ENCODE results near the gene MEIOC. TPM values are rescaled to one million over a fixed set of nuclear protein-coding genes. Genes with fewer than 3 reads are reported as not detected.
A peak's percentile ranks its signal among the peaks of the same experiment; 100 is the strongest.

MEIOC gene
- total and polyA plus RNA-seq, 2 of the 8 experiments (the other 6 are each of a cell fraction or from before 2014, with no cell fraction given): 4.2 to 4.8 TPM

DNA sequence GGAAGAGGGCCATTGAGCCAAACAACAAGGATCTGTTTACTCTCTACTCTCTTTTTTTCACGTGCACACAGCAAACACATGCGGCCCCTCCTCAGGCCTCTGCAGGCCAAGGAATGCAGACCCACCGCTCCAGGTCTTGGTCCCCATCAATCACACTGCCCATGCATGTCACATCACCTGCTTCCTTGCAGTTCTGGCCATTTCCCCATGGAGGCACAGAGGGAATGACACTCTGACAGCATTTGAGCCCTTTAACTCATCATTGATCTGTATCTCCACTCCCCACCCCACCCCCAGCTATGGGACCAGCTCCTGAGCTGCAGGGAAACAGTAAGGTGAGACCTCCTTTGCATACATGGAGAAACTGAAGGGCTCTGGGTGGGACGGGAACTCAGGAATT lies 45.9 kb upstream of the MEIOC start:
- H3K27ac ChIP-seq (ENCODE audit: low read depth, low read length): no peak overlapping the region
- no peak for DNase-seq (ENCODE audit: low read depth in 1 of 2, low spot score in 2 of 2)

More for the DNA sequence above, 45.9 kb upstream of the MEIOC start:
- Histone ChIP-seq H3K9me3 (ENCODE audit: insufficient read depth in 2 of 2, low read depth in 1 of 2, low read length in 1 of 2) (no peaks in the 10 kb centered on the region), H3K4me1 (replicated peaks in 1 of 4; ENCODE audit: control insufficient read depth in 3 of 4, insufficient read depth in 4 of 4, low read length in 3 of 4) (peaks cover 4 to 16% (median 12%) of the 10 kb centered on the region in 4 experiments), H4K5ac (ENCODE audit: insufficient read length, low read depth, low read length) (no peak overlapping the region), H3K4me3 (ENCODE audit: extremely low read depth in 1 of 4, insufficient read depth in 2 of 4, low read depth in 3 of 4, low read length in 4 of 4) (no peak overlapping the region), H3K79me2 (ENCODE audit: control insufficient read depth in 1 of 2, insufficient read depth in 2 of 2, low read length in 2 of 2) (no peaks in the 10 kb centered on the region), H4K91ac (replicated peaks; ENCODE audit: insufficient read length, low read length) (no peak overlapping the region), H3K4me2 (ENCODE audit: insufficient read depth in 1 of 2, low read depth in 2 of 2, low read length in 2 of 2) (no peak overlapping the region), H2BK12ac (ENCODE audit: low read depth, low read length) (peak overlapping the region; percentile 35; the same call in 1 of the 2 replicates), H3K36me3 (ENCODE audit: control insufficient read depth in 2 of 4, insufficient read depth in 4 of 4, low read length in 3 of 4) (no peaks in the 10 kb centered on the region), H3K9ac (replicated peaks in 1 of 4; ENCODE audit: extremely low read depth in 1 of 4, low read depth in 3 of 4, low read length in 3 of 4) (no peak overlapping the region), H2AFZ (ENCODE audit: low read length) (no peak overlapping the region), H3K18ac (ENCODE audit: extremely low read depth, low read length) (no peak overlapping the region; the same call in 1 of the 2 replicates), H4K20me1 (replicated peaks in 1 of 2; ENCODE audit: control insufficient read depth in 1 of 2, insufficient read depth in 2 of 2, low read length in 2 of 2) (no peaks in the 10 kb centered on the region), H2BK5ac (ENCODE audit: low read depth, low read length) (no peak overlapping the region; the same call in 1 of the 2 replicates), H3K79me1 (ENCODE audit: low read depth, low read length) (no peaks in the 10 kb centered on the region), H3K4ac (replicated peaks; ENCODE audit: insufficient read length, low read depth, low read length) (no peak overlapping the region), H2BK15ac (ENCODE audit: low read length) (no peak overlapping the region), H3K14ac (ENCODE audit: insufficient read length) (no peak overlapping the region), H2BK20ac (ENCODE audit: low read length) (0 out of 2 replicates have a peak overlapping the region, but pooled peaks have one; percentile 64), H3K23ac (ENCODE audit: insufficient read length) (no peak overlapping the region), H4K8ac (ENCODE audit: extremely low read depth, insufficient read depth, low read length) (no peak overlapping the region), H3K27me3 (replicated peaks in 1 of 4; ENCODE audit: control insufficient read depth in 3 of 4, extremely low read depth in 1 of 4, insufficient read depth in 3 of 4, low read length in 3 of 4) (no peaks in the 10 kb centered on the region), H3K56ac (replicated peaks; ENCODE audit: insufficient read length, low read depth, low read length) (no peak overlapping the region), H3K23me2 (ENCODE audit: low read depth, low read length) (no peaks in the 10 kb centered on the region), H2AK5ac (ENCODE audit: low read depth, low read length) (no peak overlapping the region), H2BK120ac (replicated peaks; ENCODE audit: low read depth, low read length) (no peak overlapping the region)
- ChIA-PET POLR2A (ENCODE audit: partially characterized antibody) (interaction anchor here (1.0 to 2.8 kb wide), 3 partner anchors 10 to 110 kb away, joined by 3 to 9 read pairs (median 4); no protein-coding TSS in a partner anchor), CTCF (ENCODE audit: partially characterized antibody) (interaction anchor here (0.8 to 4.9 kb wide), 10 partner anchors 10 to 242 kb away, joined by 3 to 23 read pairs (median 4); no protein-coding TSS in a partner anchor)
- TF ChIP-seq POLR2AphosphoS5 (IDR thresholded peaks at IDR 0.05; ENCODE audit: low read depth, low read length) (no peak), PHF8 (conservative IDR thresholded peaks at IDR 0.05; ENCODE audit: low read depth, low read length) (no peak), ATF3 (IDR thresholded peaks at IDR 0.05; ENCODE audit: insufficient read depth, low read depth, low read length) (no peak), SP2 (IDR thresholded peaks at IDR 0.05; ENCODE audit: low read length) (no peak)
- 73% methylated on average over 4 of the region's 4 CpGs; no CpG with 5 or more reads in 1 of the 2 experiments for WGBS, 2 experiments (ENCODE audit: extremely low coverage in 1 of 2, insufficient coverage in 1 of 2, insufficient read length in 1 of 2, insufficient replicate concordance in 2 of 2, low coverage in 1 of 2, low lambda C conversion rate in 2 of 2, missing lambda C conversion rate in 1 of 2)
- FAIRE-seq: no peak

Data from H1 (cell line).